SK-N-SH treated with all-trans-retinoic acid at 6 μM for 48 hours (cell line): ENCODE results near the gene CUL7.
A peak's percentile ranks its signal among the peaks of the same experiment; 100 is the strongest.

Experiments
- ATAC-seq: fragments of 200-7000 bp; cut with Tn5 transposase; 3 replicates; pipeline ENCODE4 v1.9.1; 2020; ENCODE audit warnings: mild to moderate bottlenecking, moderate library complexity
- ARNTL ChIP-seq: fragments of 450-650 bp; formaldehyde crosslinking; IDR thresholded peaks from 2 replicates; pipeline ENCODE4 v1.5.0; 2020; ENCODE audit warnings: low read depth, mild to moderate bottlenecking, moderate library complexity, borderline replicate concordance
- BACH2 ChIP-seq: fragments of 250-450 bp; sonication (Bioruptor Pico); IDR thresholded peaks from 2 replicates; pipeline ENCODE4 v1.9.0; 2021; ENCODE audit warnings: mild to moderate bottlenecking, borderline replicate concordance
- ESRRG ChIP-seq: fragments of 250-450 bp; sonication (Bioruptor Pico); IDR thresholded peaks from 2 replicates; pipeline ENCODE4 v1.6.1; 2021; ENCODE audit warnings: mild to moderate bottlenecking
- ISL1 ChIP-seq: fragments of 250-450 bp; sonication (Bioruptor Pico); IDR thresholded peaks from 2 replicates; pipeline ENCODE4 v2.1.2; 2022; ENCODE audit warnings: mild to moderate bottlenecking, moderate library complexity
- OSR1 ChIP-seq: fragments of 250-450 bp; sonication (Bioruptor Pico); IDR thresholded peaks from 2 replicates; pipeline ENCODE4 v1.8.0; 2022; ENCODE audit warnings: moderate library complexity, mild to moderate bottlenecking, inconsistent platforms
- PPARA ChIP-seq: fragments of 250-450 bp; sonication (Bioruptor Pico); IDR thresholded peaks from 2 replicates; pipeline ENCODE4 v1.5.0; 2020; ENCODE audit warnings: mild to moderate bottlenecking, borderline replicate concordance
- RARB ChIP-seq: fragments of 250-450 bp; sonication (Bioruptor Pico); IDR thresholded peaks from 2 replicates; pipeline ENCODE4 v1.8.0; 2021; ENCODE audit warnings: mild to moderate bottlenecking, moderate library complexity
- SNAI2 ChIP-seq: fragments of 250-450 bp; sonication (Bioruptor Pico); IDR thresholded peaks from 2 replicates; pipeline ENCODE4 v1.5.0; 2020; ENCODE audit warnings: mild to moderate bottlenecking, moderate library complexity
- TCF4 ChIP-seq: fragments of 250-450 bp; sonication (Bioruptor Pico); IDR thresholded peaks from 2 replicates; pipeline ENCODE4 v1.8.0; 2021; ENCODE audit warnings: mild to moderate bottlenecking, moderate library complexity, borderline replicate concordance
- TOX ChIP-seq: fragments of 250-450 bp; sonication (Bioruptor Pico); IDR thresholded peaks from 2 replicates; pipeline ENCODE4 v1.8.0; 2021; ENCODE audit warnings: mild to moderate bottlenecking, moderate library complexity, borderline replicate concordance
- ZC3H10 ChIP-seq: fragments of 250-450 bp; sonication (Bioruptor Pico); IDR thresholded peaks from 2 replicates; pipeline ENCODE4 v1.5.1; 2021; ENCODE audit warnings: mild to moderate bottlenecking, moderate library complexity
- ZFP3 ChIP-seq: fragments of 250-450 bp; sonication (Bioruptor Pico); IDR thresholded peaks from 2 replicates; pipeline ENCODE4 v1.5.0; 2020; ENCODE audit warnings: mild to moderate bottlenecking, moderate library complexity
- ZNF70 ChIP-seq: fragments of 450-650 bp; formaldehyde crosslinking; IDR thresholded peaks from 2 replicates; pipeline ENCODE4 v1.5.0; 2020; ENCODE audit warnings: mild to moderate bottlenecking, moderate library complexity
- ZNF8 ChIP-seq: fragments of 450-650 bp; formaldehyde crosslinking; IDR thresholded peaks from 2 replicates; pipeline ENCODE4 v1.5.0; 2020; ENCODE audit warnings: mild to moderate bottlenecking, moderate library complexity
- TF ChIP-seq, protein P1 (sequence below): fragments of 250-450 bp; sonication (Bioruptor Pico); IDR thresholded peaks from 2 replicates; pipeline ENCODE4 v1.5.1; 2021; ENCODE audit warnings: mild to moderate bottlenecking, moderate library complexity
- TF ChIP-seq, protein P2 (sequence below): fragments of 250-450 bp; sonication (Bioruptor Pico); IDR thresholded peaks from 2 replicates; pipeline ENCODE4 v1.5.1; 2020; ENCODE audit warnings: low read depth, mild to moderate bottlenecking, moderate library complexity
- TF ChIP-seq, protein P3 (sequence below): fragments of 250-450 bp; sonication (Bioruptor Pico); IDR thresholded peaks from 2 replicates; pipeline ENCODE4 v1.8.0; 2020; ENCODE audit warnings: mild to moderate bottlenecking, moderate library complexity, borderline replicate concordance
- TF ChIP-seq, protein P4 (sequence below): fragments of 250-450 bp; sonication (Bioruptor Pico); IDR thresholded peaks from 2 replicates; pipeline ENCODE4 v1.5.0; 2020; ENCODE audit warnings: mild to moderate bottlenecking, moderate library complexity

Gene CUL7

DNA sequence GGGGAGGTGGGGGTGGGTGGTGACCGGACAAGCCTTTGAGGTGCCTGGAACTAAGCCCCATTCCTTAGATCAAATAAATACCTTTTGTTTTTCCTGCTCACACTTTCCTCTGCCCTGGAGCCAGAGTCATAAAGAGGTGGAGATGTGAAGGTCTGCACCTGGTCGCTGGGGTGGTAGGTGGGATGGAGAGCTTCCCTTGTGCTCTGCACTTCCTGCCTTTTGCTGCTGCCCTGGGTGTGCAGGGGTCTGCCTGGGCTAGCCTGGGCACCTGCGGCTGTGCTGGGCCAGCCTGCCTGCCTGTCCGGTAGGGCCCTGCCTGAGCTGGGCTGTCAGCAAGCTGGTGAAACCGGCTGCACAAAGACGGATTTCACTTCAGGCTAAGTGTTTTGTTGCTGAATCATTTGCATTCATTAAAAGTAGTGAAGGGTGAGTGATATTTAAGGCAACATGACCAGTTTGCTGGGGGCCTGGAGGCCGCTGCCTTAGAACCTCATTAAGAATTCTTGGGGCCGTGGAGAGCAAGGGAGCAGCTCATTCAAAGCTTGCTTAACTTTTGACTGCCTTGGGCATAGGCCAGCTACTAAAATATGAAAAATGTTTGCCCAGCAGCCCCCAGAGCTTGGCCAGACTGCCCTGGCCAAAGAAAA lies 42.9 kb upstream of the CUL7 start (continued):
- TF ChIP-seq, protein P1, sequence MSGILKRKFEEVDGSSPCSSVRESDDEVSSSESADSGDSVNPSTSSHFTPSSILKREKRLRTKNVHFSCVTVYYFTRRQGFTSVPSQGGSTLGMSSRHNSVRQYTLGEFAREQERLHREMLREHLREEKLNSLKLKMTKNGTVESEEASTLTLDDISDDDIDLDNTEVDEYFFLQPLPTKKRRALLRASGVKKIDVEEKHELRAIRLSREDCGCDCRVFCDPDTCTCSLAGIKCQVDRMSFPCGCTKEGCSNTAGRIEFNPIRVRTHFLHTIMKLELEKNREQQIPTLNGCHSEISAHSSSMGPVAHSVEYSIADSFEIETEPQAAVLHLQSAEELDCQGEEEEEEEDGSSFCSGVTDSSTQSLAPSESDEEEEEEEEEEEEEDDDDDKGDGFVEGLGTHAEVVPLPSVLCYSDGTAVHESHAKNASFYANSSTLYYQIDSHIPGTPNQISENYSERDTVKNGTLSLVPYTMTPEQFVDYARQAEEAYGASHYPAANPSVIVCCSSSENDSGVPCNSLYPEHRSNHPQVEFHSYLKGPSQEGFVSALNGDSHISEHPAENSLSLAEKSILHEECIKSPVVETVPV (CRISPR knock-in tag) = no peak
- TF ChIP-seq TCF4 (no peak), ZFP3 (no peak)

DNA sequence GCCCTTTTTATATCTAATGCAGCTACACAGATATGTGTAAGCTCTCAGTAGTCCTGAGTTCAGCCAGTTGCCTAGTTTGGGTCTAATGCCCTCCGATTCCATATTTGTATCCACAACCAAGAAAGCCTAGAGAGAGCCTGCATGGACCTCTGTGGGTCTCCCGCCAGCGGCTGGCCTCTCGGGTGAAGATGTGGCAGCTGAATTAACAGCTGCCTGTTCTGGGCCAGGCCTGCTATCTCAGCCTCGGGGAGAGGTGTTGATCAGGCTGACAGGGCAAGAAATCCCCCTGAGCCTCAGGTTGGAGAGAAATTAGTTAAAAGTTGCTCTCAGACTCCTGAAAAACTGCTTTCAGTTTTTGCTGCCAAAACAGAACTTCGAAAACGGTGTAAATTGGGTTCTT lies 42.3 kb upstream of the CUL7 start:
- TF ChIP-seq RARB (CRISPR knock-in tag) = no peak
- TF ChIP-seq, protein P2, sequence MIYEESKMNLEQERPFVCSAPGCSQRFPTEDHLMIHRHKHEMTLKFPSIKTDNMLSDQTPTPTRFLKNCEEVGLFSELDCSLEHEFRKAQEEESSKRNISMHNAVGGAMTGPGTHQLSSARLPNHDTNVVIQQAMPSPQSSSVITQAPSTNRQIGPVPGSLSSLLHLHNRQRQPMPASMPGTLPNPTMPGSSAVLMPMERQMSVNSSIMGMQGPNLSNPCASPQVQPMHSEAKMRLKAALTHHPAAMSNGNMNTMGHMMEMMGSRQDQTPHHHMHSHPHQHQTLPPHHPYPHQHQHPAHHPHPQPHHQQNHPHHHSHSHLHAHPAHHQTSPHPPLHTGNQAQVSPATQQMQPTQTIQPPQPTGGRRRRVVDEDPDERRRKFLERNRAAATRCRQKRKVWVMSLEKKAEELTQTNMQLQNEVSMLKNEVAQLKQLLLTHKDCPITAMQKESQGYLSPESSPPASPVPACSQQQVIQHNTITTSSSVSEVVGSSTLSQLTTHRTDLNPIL = no peak
- TF ChIP-seq BACH2 = no peak
- TF ChIP-seq, protein P1 (CRISPR knock-in tag) = no peak
- TF ChIP-seq ISL1 (CRISPR knock-in tag) = no peak
- TF ChIP-seq OSR1 (CRISPR knock-in tag) = no peak
- no peak for TF ChIP-seq SNAI2 (CRISPR knock-in tag)
- TF ChIP-seq, protein P3, sequence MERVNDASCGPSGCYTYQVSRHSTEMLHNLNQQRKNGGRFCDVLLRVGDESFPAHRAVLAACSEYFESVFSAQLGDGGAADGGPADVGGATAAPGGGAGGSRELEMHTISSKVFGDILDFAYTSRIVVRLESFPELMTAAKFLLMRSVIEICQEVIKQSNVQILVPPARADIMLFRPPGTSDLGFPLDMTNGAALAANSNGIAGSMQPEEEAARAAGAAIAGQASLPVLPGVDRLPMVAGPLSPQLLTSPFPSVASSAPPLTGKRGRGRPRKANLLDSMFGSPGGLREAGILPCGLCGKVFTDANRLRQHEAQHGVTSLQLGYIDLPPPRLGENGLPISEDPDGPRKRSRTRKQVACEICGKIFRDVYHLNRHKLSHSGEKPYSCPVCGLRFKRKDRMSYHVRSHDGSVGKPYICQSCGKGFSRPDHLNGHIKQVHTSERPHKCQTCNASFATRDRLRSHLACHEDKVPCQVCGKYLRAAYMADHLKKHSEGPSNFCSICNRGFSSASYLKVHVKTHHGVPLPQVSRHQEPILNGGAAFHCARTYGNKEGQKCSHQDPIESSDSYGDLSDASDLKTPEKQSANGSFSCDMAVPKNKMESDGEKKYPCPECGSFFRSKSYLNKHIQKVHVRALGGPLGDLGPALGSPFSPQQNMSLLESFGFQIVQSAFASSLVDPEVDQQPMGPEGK = no peak
- no peak for TF ChIP-seq ESRRG (CRISPR knock-in tag)
- TF ChIP-seq PPARA (CRISPR knock-in tag) = no peak
- no peak for TF ChIP-seq ARNTL (CRISPR knock-in tag)
- TF ChIP-seq, protein P4, sequence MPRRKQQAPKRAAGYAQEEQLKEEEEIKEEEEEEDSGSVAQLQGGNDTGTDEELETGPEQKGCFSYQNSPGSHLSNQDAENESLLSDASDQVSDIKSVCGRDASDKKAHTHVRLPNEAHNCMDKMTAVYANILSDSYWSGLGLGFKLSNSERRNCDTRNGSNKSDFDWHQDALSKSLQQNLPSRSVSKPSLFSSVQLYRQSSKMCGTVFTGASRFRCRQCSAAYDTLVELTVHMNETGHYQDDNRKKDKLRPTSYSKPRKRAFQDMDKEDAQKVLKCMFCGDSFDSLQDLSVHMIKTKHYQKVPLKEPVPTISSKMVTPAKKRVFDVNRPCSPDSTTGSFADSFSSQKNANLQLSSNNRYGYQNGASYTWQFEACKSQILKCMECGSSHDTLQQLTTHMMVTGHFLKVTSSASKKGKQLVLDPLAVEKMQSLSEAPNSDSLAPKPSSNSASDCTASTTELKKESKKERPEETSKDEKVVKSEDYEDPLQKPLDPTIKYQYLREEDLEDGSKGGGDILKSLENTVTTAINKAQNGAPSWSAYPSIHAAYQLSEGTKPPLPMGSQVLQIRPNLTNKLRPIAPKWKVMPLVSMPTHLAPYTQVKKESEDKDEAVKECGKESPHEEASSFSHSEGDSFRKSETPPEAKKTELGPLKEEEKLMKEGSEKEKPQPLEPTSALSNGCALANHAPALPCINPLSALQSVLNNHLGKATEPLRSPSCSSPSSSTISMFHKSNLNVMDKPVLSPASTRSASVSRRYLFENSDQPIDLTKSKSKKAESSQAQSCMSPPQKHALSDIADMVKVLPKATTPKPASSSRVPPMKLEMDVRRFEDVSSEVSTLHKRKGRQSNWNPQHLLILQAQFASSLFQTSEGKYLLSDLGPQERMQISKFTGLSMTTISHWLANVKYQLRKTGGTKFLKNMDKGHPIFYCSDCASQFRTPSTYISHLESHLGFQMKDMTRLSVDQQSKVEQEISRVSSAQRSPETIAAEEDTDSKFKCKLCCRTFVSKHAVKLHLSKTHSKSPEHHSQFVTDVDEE (CRISPR knock-in tag) = no peak
- ATAC-seq = no peak

DNA sequence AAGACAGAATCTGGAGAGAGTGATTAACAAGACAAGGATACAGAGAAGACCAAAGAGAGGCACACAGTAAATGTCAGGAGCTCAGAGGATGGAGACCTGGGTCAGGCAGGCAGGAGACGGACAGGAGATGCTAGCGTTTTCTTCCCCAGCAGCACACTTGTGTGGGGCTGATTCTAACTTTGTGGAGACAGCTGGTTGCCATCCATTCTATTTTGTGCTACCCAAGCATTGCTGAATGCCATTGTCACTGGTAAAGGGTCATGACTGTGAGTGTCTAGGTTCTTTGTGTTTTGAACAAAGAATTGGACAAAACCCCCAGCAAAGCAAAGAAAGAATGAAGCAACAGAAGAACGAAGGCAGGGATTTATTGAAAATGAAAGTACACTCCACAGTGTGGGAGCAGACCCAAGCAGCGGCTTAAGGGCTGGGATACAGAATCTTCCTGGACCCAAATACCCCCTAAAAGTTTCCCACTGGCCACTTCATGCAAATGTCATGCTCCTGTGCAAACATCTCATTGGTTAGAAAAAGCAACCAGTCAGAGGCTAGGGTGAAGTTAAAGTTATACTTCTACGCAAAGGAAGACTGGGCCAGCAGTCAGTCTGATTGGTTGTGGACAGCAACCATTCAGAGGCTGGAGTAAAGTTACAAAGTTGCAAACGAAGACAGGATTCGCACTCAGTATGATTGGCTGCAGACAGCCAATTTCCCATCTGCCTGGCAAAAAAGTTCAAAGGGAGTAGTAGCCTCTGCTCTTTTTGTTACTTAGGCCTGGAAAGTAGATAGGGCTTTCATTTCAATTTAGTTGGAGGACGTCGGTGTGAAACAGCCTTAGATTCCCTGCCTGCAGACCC lies 40.0 kb upstream of the CUL7 start:
- TF ChIP-seq, protein P1 (CRISPR knock-in tag) = no peak
- ATAC-seq = peak; percentile 7; the same call in 1 of the 3 replicates

DNA sequence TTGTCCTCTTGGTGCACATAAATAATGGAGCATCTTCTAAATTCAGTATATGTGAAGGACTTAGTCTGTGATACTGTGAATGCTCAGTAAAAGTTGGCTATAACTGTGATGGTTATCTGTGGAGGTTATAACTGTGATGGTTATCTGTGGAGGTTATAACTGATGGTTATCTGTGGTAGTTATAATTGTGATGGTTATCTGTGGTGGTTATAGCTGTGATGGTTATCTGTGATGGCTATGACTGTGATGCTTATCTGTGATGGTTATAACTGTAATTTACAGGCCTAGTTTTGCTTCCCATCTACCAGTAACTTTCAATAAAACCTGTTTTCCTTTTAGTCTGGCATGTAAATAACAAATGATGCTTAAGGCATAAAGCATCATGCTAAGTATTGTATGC lies 39.0 kb upstream of the CUL7 start:
- no peak for ATAC-seq
- TF ChIP-seq ZNF8 (CRISPR knock-in tag) = no peak
- TF ChIP-seq OSR1 (CRISPR knock-in tag) = no peak
- no peak for TF ChIP-seq ZC3H10 (CRISPR knock-in tag)
- no peak for TF ChIP-seq TOX (CRISPR knock-in tag)
- 0 out of 2 replicates have a peak, but pooled peaks have one; percentile 33 for TF ChIP-seq ZNF70 (CRISPR knock-in tag)
- TF ChIP-seq, protein P3 = no peak
- no peak for TF ChIP-seq ISL1 (CRISPR knock-in tag)
